Lower leg skin (tissue), 3 donors: Measurements from ENCODE around the gene YIF1B.

ENCODE experiments used
- POLR2A ChIP-seq, 2 donors: fragments of 450-650 bp; IDR thresholded peaks; one replicate each; pipeline ENCODE4 v1.6.1; 2016 to 2017; ENCODE audit warnings: antibody characterized with exemption in 2 of 2, mild to moderate bottlenecking in 1 of 2, moderate library complexity in 1 of 2
- TF ChIP-seq, protein P1 (sequence below), 3 donors: fragments of 450-650 bp; IDR thresholded peaks; one replicate each; pipeline ENCODE4 v1.5.1; 2016; ENCODE audit warnings: antibody characterized with exemption in 3 of 3, mild to moderate bottlenecking in 3 of 3, moderate library complexity in 2 of 3

DNA sequence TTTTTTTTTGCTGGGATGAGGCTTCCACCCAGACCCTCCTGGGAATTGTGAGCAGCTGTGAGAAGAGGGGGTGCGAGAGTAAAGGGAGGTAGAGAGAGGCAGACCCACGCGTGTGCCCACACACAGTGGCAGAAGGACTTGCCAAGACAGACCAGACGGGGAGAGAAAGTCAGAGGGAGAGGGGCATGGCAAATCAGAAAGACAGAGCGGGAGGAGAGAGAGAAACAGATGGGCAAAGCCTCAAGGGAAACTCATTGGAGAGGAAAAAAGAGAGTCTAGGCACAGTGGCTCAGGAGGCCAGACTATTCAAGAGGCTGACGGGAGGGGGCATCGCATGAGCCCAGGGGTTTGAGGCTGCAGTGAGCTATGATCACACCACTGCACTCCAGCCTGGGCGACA, 36.9 kb upstream of the YIF1B start:
- TF ChIP-seq, protein P1, sequence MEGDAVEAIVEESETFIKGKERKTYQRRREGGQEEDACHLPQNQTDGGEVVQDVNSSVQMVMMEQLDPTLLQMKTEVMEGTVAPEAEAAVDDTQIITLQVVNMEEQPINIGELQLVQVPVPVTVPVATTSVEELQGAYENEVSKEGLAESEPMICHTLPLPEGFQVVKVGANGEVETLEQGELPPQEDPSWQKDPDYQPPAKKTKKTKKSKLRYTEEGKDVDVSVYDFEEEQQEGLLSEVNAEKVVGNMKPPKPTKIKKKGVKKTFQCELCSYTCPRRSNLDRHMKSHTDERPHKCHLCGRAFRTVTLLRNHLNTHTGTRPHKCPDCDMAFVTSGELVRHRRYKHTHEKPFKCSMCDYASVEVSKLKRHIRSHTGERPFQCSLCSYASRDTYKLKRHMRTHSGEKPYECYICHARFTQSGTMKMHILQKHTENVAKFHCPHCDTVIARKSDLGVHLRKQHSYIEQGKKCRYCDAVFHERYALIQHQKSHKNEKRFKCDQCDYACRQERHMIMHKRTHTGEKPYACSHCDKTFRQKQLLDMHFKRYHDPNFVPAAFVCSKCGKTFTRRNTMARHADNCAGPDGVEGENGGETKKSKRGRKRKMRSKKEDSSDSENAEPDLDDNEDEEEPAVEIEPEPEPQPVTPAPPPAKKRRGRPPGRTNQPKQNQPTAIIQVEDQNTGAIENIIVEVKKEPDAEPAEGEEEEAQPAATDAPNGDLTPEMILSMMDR (IDR thresholded peaks at IDR 0.05) = no peak
- no peak for TF ChIP-seq POLR2A (IDR thresholded peaks at IDR 0.05)
